Right lobe of liver (tissue), 4 donors: ENCODE results near the gene ABL1.

ENCODE experiments used
- CTCF ChIP-seq, 4 donors: fragments of 200-600 bp in 3 of 4; fragments of 450-650 bp in 1 of 4; IDR thresholded peaks; one replicate each; pipeline versions ENCODE4 v1.5.1 to v1.8.0; 2016 to 2022; ENCODE audit warnings: antibody characterized with exemption in 4 of 4, mild to moderate bottlenecking in 2 of 4
- POLR2A ChIP-seq: fragments of 450-650 bp; IDR thresholded peaks from one replicate; pipeline ENCODE4 v1.6.1; 2017; ENCODE audit warnings: antibody characterized with exemption, mild to moderate bottlenecking
- donor health status: DM: no; HTN: no; CAD: no.
- donor health status: DM: no; HTN: no; CAD: no.
- donor health status: DM: no; HTN: yes; CAD: no.

GRCh38 chr9:130837002-130837511 lies 2.0 kb downstream of the ABL1 start:
- TF ChIP-seq POLR2A, result no peak
- TF ChIP-seq CTCF (IDR thresholded peaks at IDR 0.05), result no peak
